ENCODE results near the gene SSBP3.
"Not testable (repeated sequence)": the region's sequence is repeated elsewhere in the genome, so short reads cannot be mapped to it uniquely, and the experiment has no call there.

SSBP3 gene

GRCh38 chr1:54215523-54215922 is 190.7 kb downstream of the SSBP3 start:
- DNase-seq = no peak

- no peak for DNase-seq
These were observed 193.3 kb downstream of the SSBP3 start for GRCh38 chr1:54212872-54213271.

GRCh38 chr1:54207896-54208295 is 198.3 kb downstream of the SSBP3 start:
- DNase-seq = not testable (repeated sequence)

- DNase-seq = no peak
These were observed 198.9 kb downstream of the SSBP3 start for GRCh38 chr1:54207287-54207686.

- no peak for DNase-seq
These were observed 202.0 kb downstream of the SSBP3 start for GRCh38 chr1:54204199-54204598.

- DNase-seq = no peak
These were observed 205.6 kb downstream of the SSBP3 start for GRCh38 chr1:54200519-54200997.

GRCh38 chr1:54199765-54200518 is 206.3 kb downstream of the SSBP3 start, which contains the start of the genes CYB5RL and MRPL37:
Gene CYB5RL, minus strand, starts transcription at chr1:54200030. Its CDS starts 4,414 bp downstream, at chr1:54195616.
Gene MRPL37, plus strand, starts transcription at chr1:54200167. Its CDS starts 77 bp downstream, at chr1:54200244.
- DNase-seq = peak; percentile 97

GRCh38 chr1:54199151-54199764 is 206.9 kb downstream of the SSBP3 start:
- no peak for DNase-seq

GRCh38 chr1:54193453-54193852 is 212.7 kb downstream of the SSBP3 start:
- DNase-seq = no peak

GRCh38 chr1:54191525-54191924 is 214.7 kb downstream of the SSBP3 start:
- no peak for DNase-seq

- no peak for DNase-seq
These were observed 215.7 kb downstream of the SSBP3 start for GRCh38 chr1:54190526-54190925.

- no peak for DNase-seq
These were observed 217.9 kb downstream of the SSBP3 start for GRCh38 chr1:54188291-54188690.

- no peak for DNase-seq
These were observed 220.1 kb downstream of the SSBP3 start for GRCh38 chr1:54186056-54186455.

- DNase-seq = no peak
These were observed 225.4 kb downstream of the SSBP3 start for GRCh38 chr1:54180701-54181360.

- DNase-seq = no peak
These were observed 227.7 kb downstream of the SSBP3 start for GRCh38 chr1:54178296-54179070.

- DNase-seq = no peak
These were observed 228.5 kb downstream of the SSBP3 start for GRCh38 chr1:54177726-54178125.

GRCh38 chr1:54176621-54177327 is 229.4 kb downstream of the SSBP3 start:
- no peak for DNase-seq

Data from DMS79 (cell line).